Gastroesophageal sphincter (tissue), 4 donors: Measurements from ENCODE around the gene SNAPC3. TPM values are rescaled to one million over a fixed set of nuclear protein-coding genes. Genes with fewer than 3 reads are reported as not detected.
"Not testable (repeated sequence)": the region's sequence is repeated elsewhere in the genome, so short reads cannot be mapped to it uniquely, and the experiment has no call there.

ENCODE experiments used
- ATAC-seq: fragments of 150-250 bp; one replicate; pipeline ENCODE4 v1.9.1; 2016; ENCODE audit warnings: mild to moderate bottlenecking, moderate library complexity
- H3K27ac ChIP-seq, 4 donors: fragments of 200-600 bp; sonication (generic) in 3 of 4; 1 replicate in 3 of 4; 2 replicates in 1 of 4; pipeline ENCODE4 v1.5.1; 2016 to 2019
- H3K27me3 ChIP-seq: fragments of 200-600 bp; sonication (generic); one replicate; pipeline ENCODE4 v1.5.1; 2019
- H3K36me3 ChIP-seq, 2 donors: fragments of 200-600 bp; sonication (generic); one replicate each; pipeline ENCODE4 v1.5.1; 2019; ENCODE audit warnings: control low read depth in 1 of 2
- H3K4me1 ChIP-seq, 3 donors: fragments of 200-600 bp; sonication (generic); 1 replicate in 2 of 3; 2 replicates in 1 of 3; pipeline ENCODE4 v1.5.1; 2016 to 2019; ENCODE audit warnings: control low read depth in 2 of 3
- H3K4me3 ChIP-seq, 2 donors: fragments of 200-600 bp; sonication (generic); one replicate each; pipeline ENCODE4 v1.5.1; 2019; ENCODE audit warnings: mild to moderate bottlenecking in 1 of 2, moderate library complexity in 1 of 2
- H3K9me3 ChIP-seq, 3 donors: fragments of 200-600 bp; sonication (generic); one replicate each; pipeline ENCODE4 v1.5.1; 2017 to 2019; ENCODE audit warnings: control low read depth in 2 of 3
- EP300 ChIP-seq: sonication (generic); formaldehyde crosslinking; IDR thresholded peaks from one replicate; pipeline ENCODE4 v1.6.1; 2017; ENCODE audit warnings: antibody characterized with exemption, mild to moderate bottlenecking
- POLR2A ChIP-seq, 2 donors: fragments of 450-650 bp; IDR thresholded peaks; one replicate each; pipeline ENCODE4 v1.6.1; 2017; ENCODE audit warnings: antibody characterized with exemption in 2 of 2, mild to moderate bottlenecking in 2 of 2, moderate library complexity in 1 of 2
- POLR2AphosphoS5 ChIP-seq: sonication (generic); formaldehyde crosslinking; IDR thresholded peaks from one replicate; pipeline ENCODE4 v1.6.1; 2017; ENCODE audit warnings: antibody characterized with exemption
- WGBS, 2 donors: methylation state at CpG; one replicate each; pipeline ENCODE4 v1.1.5; 2018; ENCODE audit warnings: low coverage in 1 of 2; 5-methylcytosine and 5-hydroxymethylcytosine counted together
- total RNA-seq, 4 donors: library from RNA; depleted of rRNA; stranded (reverse); fragments of >200 nt; gene quantifications; one replicate each; pipeline ENCODE4 v1.1.0, GENCODE V29; 2016
- TF ChIP-seq, protein P1 (sequence below), 4 experiments: fragments of 200-600 bp in 2 of 4; fragments of 450-650 bp in 2 of 4; sonication (generic) in 1 of 4; IDR thresholded peaks; one replicate each; pipeline ENCODE4 v1.5.1; 2017 to 2019; ENCODE audit warnings: antibody characterized with exemption in 4 of 4, mild to moderate bottlenecking in 2 of 4, moderate library complexity in 2 of 4

Gene SNAPC3
- total RNA-seq, 4 donors from 2014 or later: 32.2 to 51.1 (median 36.4) TPM

DNA sequence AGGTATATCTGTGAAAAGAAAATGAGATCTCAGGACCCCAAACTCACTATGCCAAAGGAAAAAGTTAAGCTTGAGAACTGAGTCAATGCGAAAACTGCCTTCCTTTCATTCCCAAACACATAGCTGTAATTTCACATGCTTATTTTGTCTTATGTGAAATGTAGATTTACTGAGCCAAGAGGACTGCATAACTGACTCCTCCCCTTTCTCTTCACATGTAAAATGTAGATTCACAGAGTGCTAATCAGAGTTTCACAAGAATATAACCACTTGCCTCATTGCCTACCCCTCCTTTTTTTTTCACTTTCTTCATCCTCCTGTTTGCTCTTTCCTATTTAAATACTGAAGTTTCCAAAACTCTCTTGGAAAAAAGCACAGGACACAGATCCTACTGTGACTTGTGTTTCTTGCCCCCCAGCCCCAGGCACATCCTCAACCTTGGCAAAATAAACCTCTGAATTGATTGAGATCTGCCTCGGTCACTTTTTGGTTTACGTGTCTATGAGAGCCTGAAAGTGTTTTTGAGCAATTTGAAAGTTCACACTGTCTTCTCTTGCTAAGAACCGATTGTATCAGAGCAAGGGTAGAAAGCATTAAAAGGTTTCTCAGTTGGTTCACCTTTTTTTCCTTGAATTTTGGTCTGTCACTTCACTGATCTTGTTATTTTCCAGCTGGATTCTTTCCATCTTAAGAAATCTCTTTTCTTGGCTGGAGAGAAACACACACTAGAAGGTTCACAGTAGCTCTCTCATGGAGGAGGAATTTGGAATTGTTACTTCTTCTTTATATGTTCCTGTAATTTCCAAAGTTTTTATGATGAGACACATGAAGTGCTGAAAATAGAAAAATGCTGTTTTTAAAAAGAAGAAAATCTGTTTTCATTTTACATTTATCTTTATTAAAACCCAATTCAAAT, 44.8 kb upstream of the SNAPC3 start:
- H3K27ac ChIP-seq: peak overlapping the region in 3 of 4 donors; percentile 0 to 59 (median 44)

DNA sequence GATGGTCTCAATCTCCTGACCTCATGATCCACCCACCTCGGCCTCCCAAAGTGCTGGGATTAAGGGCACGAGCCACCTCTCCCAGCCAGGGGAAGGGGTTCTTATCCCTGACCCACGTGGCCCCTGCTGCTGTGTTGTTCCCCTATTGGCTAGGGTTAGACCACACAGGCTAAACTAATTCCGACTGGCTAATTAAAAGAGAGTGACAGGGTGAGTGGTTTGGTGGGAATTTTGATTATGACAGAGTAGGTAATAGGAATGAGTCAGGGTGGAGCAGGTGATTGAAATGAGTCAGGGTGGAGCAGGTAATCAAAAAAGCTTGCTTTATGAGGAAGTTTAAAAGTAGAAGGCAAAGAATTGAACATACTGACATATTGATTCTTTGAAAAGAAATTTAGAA, 43.4 kb upstream of the SNAPC3 start:
- 80% methylated on average over 1 of the region's 4 CpGs; no CpG with 5 or more reads in 1 of the 2 donors for WGBS, 2 donors
- H3K27ac ChIP-seq, ATAC-seq, H3K36me3 ChIP-seq, H3K4me3 ChIP-seq, H3K27me3 ChIP-seq, H3K9me3 ChIP-seq: not testable (repeated sequence)
- peaks cover 0 to 13% (median 0%) of the 10 kb centered on the region in 3 donors for H3K4me1 ChIP-seq

More for the DNA sequence above, 44.8 kb upstream of the SNAPC3 start:
- Histone ChIP-seq H3K4me1 (peaks cover 0 to 25% (median 5%) of the 10 kb centered on the region in 3 donors), H3K9me3 (no peaks in the 10 kb centered on the region), H3K36me3 (no peaks in the 10 kb centered on the region), H3K27me3 (no peaks in the 10 kb centered on the region), H3K4me3 (no peak overlapping the region)
- WGBS, 2 donors: 35 to 61% methylated on average over 2 to 4 of the region's 4 CpGs
- TF ChIP-seq POLR2AphosphoS5: no peak
- TF ChIP-seq, protein P1, sequence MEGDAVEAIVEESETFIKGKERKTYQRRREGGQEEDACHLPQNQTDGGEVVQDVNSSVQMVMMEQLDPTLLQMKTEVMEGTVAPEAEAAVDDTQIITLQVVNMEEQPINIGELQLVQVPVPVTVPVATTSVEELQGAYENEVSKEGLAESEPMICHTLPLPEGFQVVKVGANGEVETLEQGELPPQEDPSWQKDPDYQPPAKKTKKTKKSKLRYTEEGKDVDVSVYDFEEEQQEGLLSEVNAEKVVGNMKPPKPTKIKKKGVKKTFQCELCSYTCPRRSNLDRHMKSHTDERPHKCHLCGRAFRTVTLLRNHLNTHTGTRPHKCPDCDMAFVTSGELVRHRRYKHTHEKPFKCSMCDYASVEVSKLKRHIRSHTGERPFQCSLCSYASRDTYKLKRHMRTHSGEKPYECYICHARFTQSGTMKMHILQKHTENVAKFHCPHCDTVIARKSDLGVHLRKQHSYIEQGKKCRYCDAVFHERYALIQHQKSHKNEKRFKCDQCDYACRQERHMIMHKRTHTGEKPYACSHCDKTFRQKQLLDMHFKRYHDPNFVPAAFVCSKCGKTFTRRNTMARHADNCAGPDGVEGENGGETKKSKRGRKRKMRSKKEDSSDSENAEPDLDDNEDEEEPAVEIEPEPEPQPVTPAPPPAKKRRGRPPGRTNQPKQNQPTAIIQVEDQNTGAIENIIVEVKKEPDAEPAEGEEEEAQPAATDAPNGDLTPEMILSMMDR (IDR thresholded peaks at IDR 0.05): no peak
- no peak for TF ChIP-seq POLR2A (IDR thresholded peaks at IDR 0.05)
- TF ChIP-seq EP300: no peak
- ATAC-seq: peak; percentile 46

DNA sequence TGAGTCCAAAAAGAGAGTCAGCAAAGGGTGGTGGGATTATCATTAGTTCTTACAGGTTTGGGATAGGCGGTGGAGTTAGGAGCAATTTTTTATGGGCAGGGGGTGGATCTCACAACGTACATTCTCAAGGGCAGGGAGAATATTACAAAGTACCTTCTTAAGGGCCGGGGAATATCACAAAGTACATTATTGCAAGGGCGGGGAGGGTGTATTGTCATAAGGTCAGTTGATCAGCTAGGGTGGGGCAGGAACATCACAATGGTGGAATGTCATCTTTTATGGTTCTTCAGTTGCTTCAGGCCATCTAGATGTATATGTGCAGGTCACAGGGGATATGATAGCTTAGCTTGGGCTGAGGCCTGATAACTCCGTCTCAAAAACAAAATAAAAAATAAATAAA, 42.8 kb upstream of the SNAPC3 start:
- 88 to 100% methylated on average over 3 to 5 of the region's 5 CpGs for WGBS, 2 donors

DNA sequence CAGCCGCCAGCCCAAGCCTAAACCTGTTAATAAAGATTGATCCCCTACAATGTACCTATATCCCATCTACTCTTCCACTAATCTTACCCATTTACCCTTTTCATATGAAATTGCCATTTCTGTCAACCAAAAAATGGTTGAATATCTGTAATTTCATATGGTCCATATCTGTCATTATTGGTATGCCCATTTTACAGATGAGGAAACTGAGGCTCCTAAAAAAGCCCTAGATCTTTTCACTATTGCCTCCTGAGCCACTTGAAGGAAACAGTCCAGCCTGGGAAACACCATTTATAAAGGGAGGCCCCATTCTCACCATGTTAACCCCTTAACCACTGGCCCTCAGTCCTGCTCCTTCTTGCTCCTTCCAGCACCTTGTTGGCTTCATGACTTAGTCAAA, 41.2 kb upstream of the SNAPC3 start:
- no peak for ATAC-seq
- H3K27me3 ChIP-seq: no peaks in the 10 kb centered on the region
- no peak overlapping the region for H3K4me3 ChIP-seq
- peaks cover 0 to 11% (median 0%) of the 10 kb centered on the region in 3 donors for H3K4me1 ChIP-seq
- H3K9me3 ChIP-seq: no peaks in the 10 kb centered on the region
- TF ChIP-seq POLR2A (IDR thresholded peaks at IDR 0.05): no peak
- no peaks in the 10 kb centered on the region for H3K36me3 ChIP-seq
- 100% methylated on average over 1 of the region's 1 CpG for WGBS, 2 donors
- H3K27ac ChIP-seq: no peak overlapping the region

More for the DNA sequence above, 42.8 kb upstream of the SNAPC3 start:
- ATAC-seq, H3K36me3 ChIP-seq, H3K4me3 ChIP-seq, H3K27me3 ChIP-seq, H3K27ac ChIP-seq, H3K9me3 ChIP-seq: not testable (repeated sequence)
- peaks cover 0 to 11% (median 0%) of the 10 kb centered on the region in 3 donors for H3K4me1 ChIP-seq

DNA sequence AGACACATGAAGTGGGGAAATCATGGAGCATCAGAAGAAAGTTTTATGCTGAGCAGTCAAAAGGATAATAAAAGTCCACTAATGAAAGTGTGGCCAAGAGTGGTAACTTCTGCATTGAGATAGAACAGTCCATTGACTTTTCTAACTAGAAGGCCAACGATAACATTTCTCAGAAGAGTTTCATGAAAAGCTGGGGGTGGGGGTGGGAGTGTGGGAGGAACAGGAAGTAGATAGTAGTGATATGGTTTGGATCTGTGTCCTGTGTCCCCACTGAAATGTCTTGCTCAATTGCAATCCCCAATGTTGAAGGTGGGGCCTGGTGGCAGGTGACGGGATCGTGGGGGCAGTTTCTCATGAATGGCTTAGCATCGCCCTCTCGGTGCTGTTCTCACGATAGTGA, 36.2 kb upstream of the SNAPC3 start:
- Histone ChIP-seq H3K27me3 (no peaks in the 10 kb centered on the region), H3K4me3 (no peak overlapping the region), H3K9me3 (no peaks in the 10 kb centered on the region), H3K4me1 (no peaks in the 10 kb centered on the region), H3K36me3 (no peaks in the 10 kb centered on the region), H3K27ac (no peak overlapping the region)
- no peak for TF ChIP-seq EP300
- no peak for TF ChIP-seq POLR2A (IDR thresholded peaks at IDR 0.05)
- TF ChIP-seq, protein P1 (IDR thresholded peaks at IDR 0.05): no peak
- no peak for TF ChIP-seq POLR2AphosphoS5
- no peak for ATAC-seq
- 80 to 100% methylated on average over 1 of the region's 6 CpGs for WGBS, 2 donors

DNA sequence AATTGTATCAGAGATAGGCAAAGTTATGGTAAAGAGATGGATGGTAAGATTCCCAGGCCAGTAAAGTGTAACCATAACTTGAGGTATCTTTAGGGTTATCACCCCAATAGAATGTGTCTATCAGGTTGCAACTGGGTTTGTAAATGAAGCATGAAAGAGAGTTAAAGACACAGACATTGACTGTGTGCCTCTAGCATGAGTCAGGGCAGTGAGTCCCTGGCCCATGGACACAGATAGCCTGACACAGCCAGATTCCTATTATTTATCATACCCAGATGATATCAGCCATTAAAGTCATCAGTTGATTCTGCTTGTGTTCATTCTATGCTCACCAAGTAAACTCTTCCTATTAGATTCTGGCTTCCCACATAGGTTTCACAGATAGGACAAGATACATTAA, 33.5 kb upstream of the SNAPC3 start:
- no peak for ATAC-seq
- Histone ChIP-seq H3K36me3 (no peaks in the 10 kb centered on the region), H3K27me3 (no peaks in the 10 kb centered on the region), H3K4me3 (no peak overlapping the region), H3K9me3 (no peaks in the 10 kb centered on the region), H3K27ac (no peak overlapping the region), H3K4me1 (no peaks in the 10 kb centered on the region)
- TF ChIP-seq, protein P1 (IDR thresholded peaks at IDR 0.05): no peak
- no peak for TF ChIP-seq POLR2AphosphoS5
- no peak for TF ChIP-seq POLR2A (IDR thresholded peaks at IDR 0.05)
- no peak for TF ChIP-seq EP300
